IMR-90 (cell line): ENCODE results near the gene XRCC3. TPM values are rescaled to one million over a fixed set of nuclear protein-coding genes. Genes with fewer than 3 reads are reported as not detected.

Experiments
- ATAC-seq: fragments of 200-7000 bp; cut with Tn5 transposase; 2 replicates; pipeline ENCODE4 v1.9.1; 2020; ENCODE audit warnings: low read depth, mild to moderate bottlenecking, moderate library complexity
- BruUV-seq: library from RNA; stranded (reverse); fragments of 400-500 nt; replicated peaks from 2 replicates; lab custom pipeline; 2021; lab: Mats Ljungman, UMichigan
- CTCF ChIA-PET: fragments of 300-600 bp; formaldehyde crosslinking; extraction: SDS; loops from one replicate; lab custom pipeline; 2021; ENCODE audit warnings: antibody characterized with exemption; lab: Yijun Ruan, JAX
- POLR2A ChIA-PET: fragments of 300-600 bp; sonication (Branson Sonifier 250); formaldehyde crosslinking; loops from one replicate; lab custom pipeline; 2022; ENCODE audit warnings: antibody characterized with exemption; ENCODE audit not compliant: unreplicated experiment; lab: Charles Lee
- DNase-seq: peaks from one replicate; pipeline ENCODE4 v3.0.0; 2013
- H2AFZ ChIP-seq: replicated peaks from 2 replicates; pipeline ENCODE3; 2013; ENCODE audit warnings: low read length, mild to moderate bottlenecking; ENCODE audit not compliant: poor library complexity
- H2AK5ac ChIP-seq: 2 replicates; pipeline ENCODE4 v1.6.1; 2013; ENCODE audit warnings: low read depth, low read length, inconsistent platforms
- H2AK9ac ChIP-seq: replicated peaks from 2 replicates; pipeline ENCODE3; 2013; ENCODE audit warnings: mild to moderate bottlenecking, low read depth, low read length, moderate library complexity; ENCODE audit not compliant: poor library complexity
- H2BK120ac ChIP-seq: 2 replicates; pipeline ENCODE4 v1.6.1; 2013; ENCODE audit warnings: low read depth, low read length, inconsistent platforms
- H2BK15ac ChIP-seq: 3 replicates; pipeline ENCODE4 v1.6.1; 2013; ENCODE audit warnings: low read depth, low read length, inconsistent platforms
- H2BK20ac ChIP-seq: 2 replicates; pipeline ENCODE4 v1.6.1; 2013; ENCODE audit warnings: low read depth, mild to moderate bottlenecking, inconsistent platforms, low read length, moderate library complexity
- H2BK5ac ChIP-seq: 2 replicates; pipeline ENCODE4 v1.6.1; 2013; ENCODE audit warnings: mild to moderate bottlenecking, low read depth, low read length, inconsistent platforms; ENCODE audit not compliant: poor library complexity, severe bottlenecking
- H3K14ac ChIP-seq: replicated peaks from 2 replicates; pipeline ENCODE4 v1.6.1; 2013; ENCODE audit warnings: low read depth, low read length, inconsistent platforms
- H3K18ac ChIP-seq: 2 replicates; pipeline ENCODE4 v1.6.1; 2013; ENCODE audit warnings: low read depth, low read length, control low read depth
- H3K23ac ChIP-seq: 2 replicates; pipeline ENCODE4 v1.6.1; 2013; ENCODE audit warnings: low read depth, low read length, inconsistent platforms
- H3K27ac ChIP-seq: 2 replicates; pipeline ENCODE4 v1.5.1; 2013; ENCODE audit warnings: mild to moderate bottlenecking, control low read depth, low read length; ENCODE audit not compliant: insufficient read depth
- H3K27me3 ChIP-seq: 2 replicates; pipeline ENCODE4 v1.6.1; 2013; ENCODE audit warnings: low read length; ENCODE audit not compliant: control insufficient read depth, insufficient read depth
- H3K36me3 ChIP-seq: 2 replicates; pipeline ENCODE4 v1.6.1; 2013; ENCODE audit warnings: low read length, mixed read lengths; ENCODE audit not compliant: control insufficient read depth, insufficient read depth
- H3K4ac ChIP-seq: 2 replicates; pipeline ENCODE4 v1.6.1; 2013; ENCODE audit warnings: low read depth, low read length, inconsistent platforms
- H3K4me1 ChIP-seq: 2 replicates; pipeline ENCODE4 v1.6.1; 2013; ENCODE audit warnings: low read length, mixed read lengths; ENCODE audit not compliant: control insufficient read depth, insufficient read depth
- H3K4me2 ChIP-seq: 2 replicates; pipeline ENCODE4 v1.6.1; 2013; ENCODE audit warnings: low read depth, mild to moderate bottlenecking, control low read depth, low read length, moderate library complexity
- H3K4me3 ChIP-seq: 2 replicates; pipeline ENCODE4 v1.5.1; 2013; ENCODE audit warnings: low read depth, mild to moderate bottlenecking, control low read depth, low read length, moderate library complexity; ENCODE audit not compliant: insufficient read depth
- H3K56ac ChIP-seq: 2 replicates; pipeline ENCODE4 v1.6.1; 2013; ENCODE audit warnings: low read length, inconsistent platforms; ENCODE audit not compliant: insufficient read depth; ENCODE audit errors: extremely low read depth
- H3K79me1 ChIP-seq, 2 experiments: 2 replicates each; pipeline ENCODE4 v1.6.1; 2013; ENCODE audit warnings: low read length in 2 of 2, inconsistent platforms in 1 of 2, low read depth in 1 of 2
- H3K9ac ChIP-seq: 2 replicates; pipeline ENCODE4 v1.6.1; 2013; ENCODE audit warnings: low read depth, low read length, control low read depth
- H3K9me1 ChIP-seq: 2 replicates; pipeline ENCODE4 v1.6.1; 2013; ENCODE audit warnings: low read length, inconsistent platforms; ENCODE audit not compliant: insufficient read depth
- H3K9me3 ChIP-seq: 2 replicates; pipeline ENCODE4 v1.6.1; 2013; ENCODE audit warnings: low read length; ENCODE audit not compliant: control insufficient read depth, insufficient read depth
- H4K20me1 ChIP-seq: 2 replicates; pipeline ENCODE4 v1.6.1; 2013; ENCODE audit warnings: low read length, inconsistent platforms; ENCODE audit not compliant: insufficient read depth
- H4K5ac ChIP-seq: 2 replicates; pipeline ENCODE4 v1.6.1; 2013; ENCODE audit warnings: mild to moderate bottlenecking, low read depth, low read length, control low read depth
- H4K8ac ChIP-seq, 2 experiments: 2 replicates each; pipeline ENCODE4 v1.6.1; 2013; ENCODE audit warnings: low read depth in 2 of 2, low read length in 2 of 2, control low read depth in 1 of 2, inconsistent platforms in 1 of 2
- H4K91ac ChIP-seq: 2 replicates; pipeline ENCODE4 v1.6.1; 2013; ENCODE audit warnings: low read depth, low read length, inconsistent platforms; ENCODE audit not compliant: insufficient read depth
- BHLHE40 ChIP-seq: fragments of 150-350 bp; IDR thresholded peaks from 2 replicates; pipeline ENCODE4 v1.6.1; 2016; ENCODE audit warnings: mild to moderate bottlenecking, low read depth, low read length
- CEBPB ChIP-seq: IDR thresholded peaks from 2 replicates; pipeline ENCODE4 v1.6.1; 2012; ENCODE audit warnings: low read depth, low read length, improper control_type of control experiment
- CHD1 ChIP-seq: IDR thresholded peaks from 2 replicates; pipeline ENCODE4 v1.6.1; 2012; ENCODE audit warnings: low read depth, low read length, improper control_type of control experiment
- CTCF ChIP-seq: conservative IDR thresholded peaks from 2 replicates; pipeline ENCODE4 v1.5.1; 2012; ENCODE audit warnings: mild to moderate bottlenecking, low read depth, low read length, improper control_type of control experiment
- FOS ChIP-seq: fragments of 150-350 bp; IDR thresholded peaks from 2 replicates; pipeline ENCODE4 v1.6.1; 2016; ENCODE audit warnings: low read depth, low read length
- MAFK ChIP-seq: IDR thresholded peaks from 2 replicates; pipeline ENCODE4 v1.6.1; 2012; ENCODE audit warnings: low read depth, low read length, improper control_type of control experiment
- MAZ ChIP-seq: IDR thresholded peaks from 2 replicates; pipeline ENCODE4 v1.6.1; 2012; ENCODE audit warnings: low read depth, mild to moderate bottlenecking, low read length, improper control_type of control experiment, moderate library complexity, borderline replicate concordance
- MXI1 ChIP-seq: IDR thresholded peaks from 2 replicates; pipeline ENCODE4 v1.6.1; 2012; ENCODE audit warnings: low read depth, mild to moderate bottlenecking, low read length, moderate library complexity, borderline replicate concordance
- NFE2L2 ChIP-seq: fragments of 150-350 bp; IDR thresholded peaks from 2 replicates; pipeline ENCODE4 v1.6.1; 2016; ENCODE audit warnings: low read depth, mild to moderate bottlenecking, low read length
- POLR2A ChIP-seq: IDR thresholded peaks from 2 replicates; pipeline ENCODE4 v1.6.1; 2012; ENCODE audit warnings: mild to moderate bottlenecking, low read depth, low read length
- RAD21 ChIP-seq: IDR thresholded peaks from 2 replicates; pipeline ENCODE4 v1.6.1; 2012; ENCODE audit warnings: low read length, improper control_type of control experiment
- RCOR1 ChIP-seq: IDR thresholded peaks from 2 replicates; pipeline ENCODE4 v1.6.1; 2012; ENCODE audit warnings: mild to moderate bottlenecking, low read length, improper control_type of control experiment; ENCODE audit not compliant: insufficient replicate concordance
- RFX5 ChIP-seq: IDR thresholded peaks from 2 replicates; pipeline ENCODE4 v1.8.0; 2012; ENCODE audit warnings: low read depth, mild to moderate bottlenecking, low read length, moderate library complexity
- SMC3 ChIP-seq: fragments of 150-350 bp; IDR thresholded peaks from 2 replicates; pipeline ENCODE4 v1.6.1; 2016; ENCODE audit warnings: low read depth, mild to moderate bottlenecking, antibody characterized with exemption, low read length, moderate library complexity
- WGBS, 2 experiments: methylation state at CpG; one replicate each; pipeline versions ENCODE4 v1.1.5 to v1.1.7; 2013; ENCODE audit warnings: missing lambda C conversion rate in 2 of 2; ENCODE audit not compliant: insufficient read length in 1 of 2; ENCODE audit errors: extremely low coverage in 2 of 2; 5-methylcytosine and 5-hydroxymethylcytosine counted together
- dilution Hi-C: fragments of 300-500 bp; cut with HindIII; formaldehyde crosslinking; loops from one replicate; pipeline ENCODE4 v1.14.3; 2018; ENCODE audit warnings: low sequenced_read_pairs; ENCODE audit not compliant: unreplicated experiment
- in situ Hi-C: fragments of 300-500 bp; cut with MboI; formaldehyde crosslinking; loops from 3 replicates; pipeline ENCODE4 v1.14.3; 2019; ENCODE audit warnings: low sequenced_read_pairs, inconsistent platforms, mixed read lengths
- intact Hi-C: fragments of 100-400 bp; cut with micrococcal nuclease; formaldehyde crosslinking; loops from 2 replicates; pipeline ENCODE4 v1.10.0; 2022
- polyA plus RNA-seq, 3 experiments: library from polyadenylated mRNA; depleted of rRNA; stranded (reverse); fragments of >200 nt; gene quantifications; 2 replicates each; pipeline ENCODE4 v1.2.3, GENCODE V29; 2012; ENCODE audit warnings: low replicate concordance in 1 of 3
- total RNA-seq: library from RNA; depleted of rRNA; stranded (reverse); fragments of >200 nt; gene quantifications from 2 replicates; pipeline ENCODE4 v1.2.3, GENCODE V29; 2012
- TF ChIP-seq, protein P1 (sequence below): fragments of 150-350 bp; IDR thresholded peaks from 2 replicates; pipeline ENCODE4 v1.6.1; 2017; ENCODE audit warnings: mild to moderate bottlenecking, antibody characterized with exemption, low read length, low read depth
- TF ChIP-seq, protein P2 (sequence below): fragments of 150-350 bp; IDR thresholded peaks from 2 replicates; pipeline ENCODE4 v1.6.1; 2016; ENCODE audit warnings: low read depth, mild to moderate bottlenecking, low read length, moderate library complexity, borderline replicate concordance

XRCC3 gene
- total and polyA plus RNA-seq, 2 of the 4 experiments (the other 2 are of a cell fraction) = 8.1 to 9.5 TPM

DNA sequence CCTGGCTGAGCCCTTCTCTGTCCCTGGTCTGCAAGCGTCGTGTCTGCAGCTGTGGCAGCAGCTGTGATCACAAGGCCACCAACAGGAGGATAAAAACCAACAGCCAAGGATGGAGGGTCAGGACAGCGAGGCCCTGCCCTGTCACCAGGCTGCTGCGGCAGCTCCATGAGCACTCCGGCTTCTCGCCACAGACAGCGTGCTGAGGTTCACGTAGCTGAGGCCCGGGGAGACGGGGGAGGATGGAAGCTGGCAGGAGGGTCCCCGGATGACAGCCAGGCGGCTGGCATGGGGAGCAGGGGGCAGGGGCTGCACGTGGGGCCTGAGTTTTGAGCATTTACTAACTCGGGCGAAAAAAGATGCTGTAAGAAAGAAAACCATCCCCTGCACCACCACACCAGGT, 5.4 kb downstream of the XRCC3 start:
- Histone ChIP-seq H3K9me3 (no peaks in the 10 kb centered on the region), H3K18ac (no peak overlapping the region), H3K9me1 (peaks cover 4% of the 10 kb centered on the region; the same call in 1 of the 2 replicates), H2AK5ac (no peak overlapping the region), H3K27ac (no peak overlapping the region), H3K9ac (no peak overlapping the region), H3K4ac (no peak overlapping the region), H4K20me1 (peaks cover 15% of the 10 kb centered on the region), H3K4me3 (no peak overlapping the region), H2BK15ac (no peak overlapping the region), H2AFZ (no peak overlapping the region), H3K27me3 (no peaks in the 10 kb centered on the region), H2BK5ac (no peak overlapping the region), H3K56ac (no peak overlapping the region), H2BK120ac (no peak overlapping the region), H3K23ac (no peak overlapping the region), H3K36me3 (peaks cover 31% of the 10 kb centered on the region), H3K14ac (no peak overlapping the region), H3K4me1 (no peaks in the 10 kb centered on the region), H4K91ac (no peak overlapping the region), H3K4me2 (no peak overlapping the region), H2AK9ac (no peak overlapping the region), H3K79me1 (peaks cover 14 to 68% of the 10 kb centered on the region in 2 experiments; a peak in 3 of 4 replicates), H4K8ac (no peak overlapping the region), H4K5ac (no peak overlapping the region), H2BK20ac (no peak overlapping the region)
- DNase-seq (no peak), ATAC-seq (no peak)
- ChIA-PET CTCF (no interaction called here), POLR2A (interaction anchor here (0.6 kb wide), 1 partner anchor 191 kb away, joined by 3 read pairs; no protein-coding TSS in a partner anchor)
- in situ Hi-C loops (no loop called here), dilution Hi-C loops (no loop called here), intact Hi-C loops (no loop called here)
- no TSS peak for BruUV-seq
- 96% methylated on average over 5 of the region's 15 CpGs; no CpG with 5 or more reads in 1 of the 2 experiments for WGBS, 2 experiments
- TF ChIP-seq RAD21 = no peak
- TF ChIP-seq MAZ = no peak
- no peak for TF ChIP-seq RCOR1
- TF ChIP-seq CTCF = no peak
- TF ChIP-seq MAFK = no peak
- TF ChIP-seq BHLHE40 = no peak
- TF ChIP-seq, protein P1, sequence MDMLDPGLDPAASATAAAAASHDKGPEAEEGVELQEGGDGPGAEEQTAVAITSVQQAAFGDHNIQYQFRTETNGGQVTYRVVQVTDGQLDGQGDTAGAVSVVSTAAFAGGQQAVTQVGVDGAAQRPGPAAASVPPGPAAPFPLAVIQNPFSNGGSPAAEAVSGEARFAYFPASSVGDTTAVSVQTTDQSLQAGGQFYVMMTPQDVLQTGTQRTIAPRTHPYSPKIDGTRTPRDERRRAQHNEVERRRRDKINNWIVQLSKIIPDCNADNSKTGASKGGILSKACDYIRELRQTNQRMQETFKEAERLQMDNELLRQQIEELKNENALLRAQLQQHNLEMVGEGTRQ = no peak
- no peak for TF ChIP-seq MXI1
- TF ChIP-seq NFE2L2 = no peak
- no peak for TF ChIP-seq SMC3
- no peak for TF ChIP-seq POLR2A
- no peak for TF ChIP-seq RFX5
- no peak for TF ChIP-seq CEBPB
- no peak for TF ChIP-seq FOS
- TF ChIP-seq CHD1 = no peak
- TF ChIP-seq, protein P2, sequence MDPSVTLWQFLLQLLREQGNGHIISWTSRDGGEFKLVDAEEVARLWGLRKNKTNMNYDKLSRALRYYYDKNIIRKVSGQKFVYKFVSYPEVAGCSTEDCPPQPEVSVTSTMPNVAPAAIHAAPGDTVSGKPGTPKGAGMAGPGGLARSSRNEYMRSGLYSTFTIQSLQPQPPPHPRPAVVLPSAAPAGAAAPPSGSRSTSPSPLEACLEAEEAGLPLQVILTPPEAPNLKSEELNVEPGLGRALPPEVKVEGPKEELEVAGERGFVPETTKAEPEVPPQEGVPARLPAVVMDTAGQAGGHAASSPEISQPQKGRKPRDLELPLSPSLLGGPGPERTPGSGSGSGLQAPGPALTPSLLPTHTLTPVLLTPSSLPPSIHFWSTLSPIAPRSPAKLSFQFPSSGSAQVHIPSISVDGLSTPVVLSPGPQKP = no peak
